GM21447 (cell line): ENCODE results near the gene DDHD1.
"Not testable (repeated sequence)": the region's sequence is repeated elsewhere in the genome, so short reads cannot be mapped to it uniquely, and the experiment has no call there.

Experiments
- ATAC-seq: cut with Tn5 transposase; IDR thresholded peaks from one replicate; pipeline ENCODE4 v1.9.1; 2021; ENCODE audit not compliant: unreplicated experiment

DDHD1 gene

GRCh38 chr14:53109105-53110041 lies 43.8 kb downstream of the DDHD1 start:
- peak; percentile 87 for ATAC-seq

GRCh38 chr14:53108292-53109104 lies 44.6 kb downstream of the DDHD1 start:
- ATAC-seq = no peak

- no peak for ATAC-seq
Measured at GRCh38 chr14:53106768-53107167, 46.4 kb downstream of the DDHD1 start.

- ATAC-seq = no peak
Measured at GRCh38 chr14:53103636-53104340, 49.3 kb downstream of the DDHD1 start.

GRCh38 chr14:53093206-53093605 lies 59.9 kb downstream of the DDHD1 start:
- no peak for ATAC-seq

- ATAC-seq = no peak
Measured at GRCh38 chr14:53090853-53091252, 62.3 kb downstream of the DDHD1 start.

GRCh38 chr14:53084954-53085353 lies 68.2 kb downstream of the DDHD1 start:
- not testable (repeated sequence) for ATAC-seq

- no peak for ATAC-seq
Measured at GRCh38 chr14:53064475-53064874, 88.6 kb downstream of the DDHD1 start.

- ATAC-seq = no peak
Measured at GRCh38 chr14:53062856-53063255, 90.3 kb downstream of the DDHD1 start.

- no peak for ATAC-seq
Measured at GRCh38 chr14:53060046-53060445, 93.1 kb downstream of the DDHD1 start.

- ATAC-seq = peak; percentile 84
Measured at GRCh38 chr14:53055003-53055402, 98.1 kb downstream of the DDHD1 start.

GRCh38 chr14:53054457-53054856 lies 98.7 kb downstream of the DDHD1 start:
- ATAC-seq = no peak

GRCh38 chr14:53048631-53049030 lies 104.5 kb downstream of the DDHD1 start:
- no peak for ATAC-seq

GRCh38 chr14:53047307-53048069 lies 105.6 kb downstream of the DDHD1 start:
- ATAC-seq = no peak

GRCh38 chr14:53044486-53044885 lies 108.6 kb downstream of the DDHD1 start:
- ATAC-seq = no peak

- no peak for ATAC-seq
Measured at GRCh38 chr14:53043027-53043581, 110.0 kb downstream of the DDHD1 start.

- no peak for ATAC-seq
Measured at GRCh38 chr14:53042480-53042879, 110.6 kb downstream of the DDHD1 start.

GRCh38 chr14:53041067-53041466 lies 112.1 kb downstream of the DDHD1 start:
- no peak for ATAC-seq

- ATAC-seq = no peak
Measured at GRCh38 chr14:53038629-53039028, 114.5 kb downstream of the DDHD1 start.

- no peak for ATAC-seq
Measured at GRCh38 chr14:53037016-53037415, 116.1 kb downstream of the DDHD1 start.
